Measurements from ENCODE around the gene SCLY.

SCLY gene

DNA sequence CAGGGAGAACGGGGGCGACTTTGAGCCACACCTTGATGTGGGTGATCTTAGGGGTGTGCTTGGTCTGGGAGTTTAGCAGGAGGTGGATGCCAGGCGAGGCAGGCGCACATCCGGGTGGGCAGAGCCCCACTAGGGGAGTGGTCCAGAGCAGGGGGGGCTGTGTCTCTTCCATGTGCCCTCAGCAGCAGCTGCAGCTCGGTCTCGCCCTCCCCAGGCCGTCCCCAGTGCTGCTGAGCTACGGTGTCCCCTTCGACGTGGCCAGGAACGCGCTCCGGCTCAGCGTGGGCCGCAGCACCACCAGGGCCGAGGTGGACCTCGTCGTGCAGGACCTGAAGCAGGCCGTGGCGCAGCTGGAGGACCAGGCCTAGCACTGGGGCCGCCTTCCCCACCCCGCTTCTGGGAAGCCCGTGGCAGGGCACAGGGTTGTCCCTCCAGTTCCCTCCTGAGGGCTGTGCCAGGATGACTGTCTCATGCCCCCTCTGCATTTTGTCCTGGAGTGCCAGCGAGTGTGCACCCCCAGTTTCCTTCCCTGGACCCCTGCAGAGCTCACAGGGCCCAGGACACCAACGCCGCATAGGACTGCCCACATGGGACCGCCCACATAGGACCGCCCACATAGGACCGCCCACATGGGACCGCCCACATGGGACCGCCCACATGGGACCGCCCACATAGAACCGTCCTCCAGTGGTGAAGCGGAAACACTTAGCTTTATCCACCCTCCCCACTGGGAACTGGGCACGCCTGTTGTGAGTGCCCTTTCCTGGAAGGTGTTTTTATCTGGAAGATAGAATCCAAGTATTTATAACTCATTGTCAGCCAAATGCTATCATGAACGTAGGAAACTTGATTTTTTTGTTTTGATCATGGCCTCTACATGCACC lies 37.4 kb downstream of the SCLY start:
- H4K20me1 ChIP-seq (ENCODE audit: insufficient read depth, low read length, poor library complexity, severe bottlenecking), result no peaks in the 10 kb centered on the region
- H3F3A ChIP-seq (ENCODE audit: low read depth), result no peaks in the 10 kb centered on the region
- TF ChIP-seq, protein P1, sequence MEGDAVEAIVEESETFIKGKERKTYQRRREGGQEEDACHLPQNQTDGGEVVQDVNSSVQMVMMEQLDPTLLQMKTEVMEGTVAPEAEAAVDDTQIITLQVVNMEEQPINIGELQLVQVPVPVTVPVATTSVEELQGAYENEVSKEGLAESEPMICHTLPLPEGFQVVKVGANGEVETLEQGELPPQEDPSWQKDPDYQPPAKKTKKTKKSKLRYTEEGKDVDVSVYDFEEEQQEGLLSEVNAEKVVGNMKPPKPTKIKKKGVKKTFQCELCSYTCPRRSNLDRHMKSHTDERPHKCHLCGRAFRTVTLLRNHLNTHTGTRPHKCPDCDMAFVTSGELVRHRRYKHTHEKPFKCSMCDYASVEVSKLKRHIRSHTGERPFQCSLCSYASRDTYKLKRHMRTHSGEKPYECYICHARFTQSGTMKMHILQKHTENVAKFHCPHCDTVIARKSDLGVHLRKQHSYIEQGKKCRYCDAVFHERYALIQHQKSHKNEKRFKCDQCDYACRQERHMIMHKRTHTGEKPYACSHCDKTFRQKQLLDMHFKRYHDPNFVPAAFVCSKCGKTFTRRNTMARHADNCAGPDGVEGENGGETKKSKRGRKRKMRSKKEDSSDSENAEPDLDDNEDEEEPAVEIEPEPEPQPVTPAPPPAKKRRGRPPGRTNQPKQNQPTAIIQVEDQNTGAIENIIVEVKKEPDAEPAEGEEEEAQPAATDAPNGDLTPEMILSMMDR (conservative IDR thresholded peaks at IDR 0.05; ENCODE audit: low read length), result no peak
- TF ChIP-seq EZH2phosphoT487 (IDR thresholded peaks at IDR 0.05; ENCODE audit: borderline replicate concordance), result no peak
- no peak overlapping the region for H3K4me2 ChIP-seq (ENCODE audit: low read depth, low read length, poor library complexity, severe bottlenecking)
- no peak overlapping the region for H2AFZ ChIP-seq (ENCODE audit: low read length)
- no peaks in the 10 kb centered on the region for H3K27me3 ChIP-seq (ENCODE audit: insufficient read depth, low read length, poor library complexity, severe bottlenecking)
- no peaks in the 10 kb centered on the region for H3K79me2 ChIP-seq (ENCODE audit: insufficient read depth, low read length)
- H3K9me3 ChIP-seq (ENCODE audit: insufficient read depth, low read depth, low read length), result no peaks in the 10 kb centered on the region
- H3K9me2 ChIP-seq (replicated peaks; ENCODE audit: low read depth, low read length), result no peaks in the 10 kb centered on the region
- H3K4me3 ChIP-seq (ENCODE audit: low read length, poor library complexity, severe bottlenecking), result no peak overlapping the region
- no peaks in the 10 kb centered on the region for H3K36me3 ChIP-seq (ENCODE audit: insufficient read depth, low read length)
- H3K9ac ChIP-seq (ENCODE audit: low read depth, low read length, poor library complexity, severe bottlenecking), result no peak overlapping the region
- no peaks in the 10 kb centered on the region for H3K4me1 ChIP-seq (ENCODE audit: insufficient read depth, low read length, poor library complexity, severe bottlenecking)

- H3K36me3 ChIP-seq (ENCODE audit: insufficient read depth, low read length), result no peaks in the 10 kb centered on the region
- H3K4me1 ChIP-seq (ENCODE audit: insufficient read depth, low read length, poor library complexity, severe bottlenecking), result no peaks in the 10 kb centered on the region
- no peaks in the 10 kb centered on the region for H3F3A ChIP-seq (ENCODE audit: low read depth)
- H3K27me3 ChIP-seq (ENCODE audit: insufficient read depth, low read length, poor library complexity, severe bottlenecking), result no peaks in the 10 kb centered on the region
- no peaks in the 10 kb centered on the region for H3K79me2 ChIP-seq (ENCODE audit: insufficient read depth, low read length)
- H3K4me2 ChIP-seq (ENCODE audit: low read depth, low read length, poor library complexity, severe bottlenecking), result no peak overlapping the region
- TF ChIP-seq, protein P1 (conservative IDR thresholded peaks at IDR 0.05; ENCODE audit: low read length), result no peak
- TF ChIP-seq EZH2phosphoT487 (IDR thresholded peaks at IDR 0.05; ENCODE audit: borderline replicate concordance), result no peak
- H2AFZ ChIP-seq (ENCODE audit: low read length), result no peak overlapping the region
- H3K9me2 ChIP-seq (replicated peaks; ENCODE audit: low read depth, low read length), result no peaks in the 10 kb centered on the region
- H3K9ac ChIP-seq (ENCODE audit: low read depth, low read length, poor library complexity, severe bottlenecking), result no peak overlapping the region
- no peak overlapping the region for H3K4me3 ChIP-seq (ENCODE audit: low read length, poor library complexity, severe bottlenecking)
- no peaks in the 10 kb centered on the region for H4K20me1 ChIP-seq (ENCODE audit: insufficient read depth, low read length, poor library complexity, severe bottlenecking)
- H3K9me3 ChIP-seq (ENCODE audit: insufficient read depth, low read depth, low read length), result no peaks in the 10 kb centered on the region
Measured at GRCh38 chr2:238098901-238099713, 38.3 kb downstream of the SCLY start.

DNA sequence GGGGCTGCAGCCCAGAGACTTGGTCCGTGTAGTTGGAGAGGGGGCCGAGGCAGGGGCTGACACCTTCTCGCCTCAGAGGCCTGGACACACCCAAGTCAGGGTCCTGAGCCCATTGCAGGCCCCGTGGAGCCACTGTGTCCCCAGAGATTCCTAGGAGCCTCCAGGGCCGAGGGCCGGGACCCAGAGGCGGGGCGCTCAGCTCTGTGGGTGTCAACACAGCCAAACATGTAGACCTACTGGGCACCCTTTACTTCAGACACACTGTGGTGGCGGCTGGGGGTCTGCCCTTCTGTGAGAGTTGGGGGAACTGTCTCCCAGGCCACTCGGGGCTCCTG lies 38.9 kb downstream of the SCLY start:
- TF ChIP-seq, protein P1 (conservative IDR thresholded peaks at IDR 0.05; ENCODE audit: low read length), result no peak
- TF ChIP-seq EZH2phosphoT487 (IDR thresholded peaks at IDR 0.05; ENCODE audit: borderline replicate concordance), result no peak

More for the DNA sequence above, 38.9 kb downstream of the SCLY start:
- Histone ChIP-seq H2AFZ (ENCODE audit: low read length) (no peak overlapping the region), H3K79me2 (ENCODE audit: insufficient read depth, low read length) (no peaks in the 10 kb centered on the region), H4K20me1 (ENCODE audit: insufficient read depth, low read length, poor library complexity, severe bottlenecking) (no peaks in the 10 kb centered on the region), H3K36me3 (ENCODE audit: insufficient read depth, low read length) (no peaks in the 10 kb centered on the region), H3K4me3 (ENCODE audit: low read length, poor library complexity, severe bottlenecking) (no peak overlapping the region), H3K9ac (ENCODE audit: low read depth, low read length, poor library complexity, severe bottlenecking) (no peak overlapping the region), H3K27me3 (ENCODE audit: insufficient read depth, low read length, poor library complexity, severe bottlenecking) (no peaks in the 10 kb centered on the region), H3K9me3 (ENCODE audit: insufficient read depth, low read depth, low read length) (no peaks in the 10 kb centered on the region), H3K9me2 (replicated peaks; ENCODE audit: low read depth, low read length) (no peaks in the 10 kb centered on the region), H3F3A (ENCODE audit: low read depth) (no peaks in the 10 kb centered on the region), H3K4me1 (ENCODE audit: insufficient read depth, low read length, poor library complexity, severe bottlenecking) (no peaks in the 10 kb centered on the region), H3K4me2 (ENCODE audit: low read depth, low read length, poor library complexity, severe bottlenecking) (no peak overlapping the region)
